ENCODE measurements around the gene FAAP24.
"Not testable (repeated sequence)": the region's sequence is repeated elsewhere in the genome, so short reads cannot be mapped to it uniquely, and the experiment has no call there.

FAAP24 gene

DNA sequence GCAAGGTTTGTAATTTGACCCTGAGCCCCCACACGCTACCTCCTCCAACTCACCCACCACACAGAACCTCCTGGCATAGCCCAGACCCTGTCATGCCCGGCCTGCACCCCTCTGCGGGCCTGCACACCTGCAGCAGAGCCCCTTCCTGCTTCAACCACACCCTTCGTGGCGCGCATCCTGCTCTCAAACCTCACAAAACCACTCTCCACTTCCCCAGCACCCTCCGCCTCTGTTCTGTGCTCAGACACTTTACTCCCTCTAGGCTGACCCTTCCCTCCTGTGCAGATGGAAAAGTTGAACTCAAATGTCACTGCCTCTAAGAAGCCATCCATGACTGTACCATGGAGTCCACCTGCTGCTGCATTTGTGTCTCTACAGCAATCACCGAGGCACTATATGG is 28.5 kb downstream of the FAAP24 start:
- no peak for DNase-seq

GRCh38 chr19:33000910-33001309 is 28.9 kb downstream of the FAAP24 start:
- DNase-seq = no peak

DNA sequence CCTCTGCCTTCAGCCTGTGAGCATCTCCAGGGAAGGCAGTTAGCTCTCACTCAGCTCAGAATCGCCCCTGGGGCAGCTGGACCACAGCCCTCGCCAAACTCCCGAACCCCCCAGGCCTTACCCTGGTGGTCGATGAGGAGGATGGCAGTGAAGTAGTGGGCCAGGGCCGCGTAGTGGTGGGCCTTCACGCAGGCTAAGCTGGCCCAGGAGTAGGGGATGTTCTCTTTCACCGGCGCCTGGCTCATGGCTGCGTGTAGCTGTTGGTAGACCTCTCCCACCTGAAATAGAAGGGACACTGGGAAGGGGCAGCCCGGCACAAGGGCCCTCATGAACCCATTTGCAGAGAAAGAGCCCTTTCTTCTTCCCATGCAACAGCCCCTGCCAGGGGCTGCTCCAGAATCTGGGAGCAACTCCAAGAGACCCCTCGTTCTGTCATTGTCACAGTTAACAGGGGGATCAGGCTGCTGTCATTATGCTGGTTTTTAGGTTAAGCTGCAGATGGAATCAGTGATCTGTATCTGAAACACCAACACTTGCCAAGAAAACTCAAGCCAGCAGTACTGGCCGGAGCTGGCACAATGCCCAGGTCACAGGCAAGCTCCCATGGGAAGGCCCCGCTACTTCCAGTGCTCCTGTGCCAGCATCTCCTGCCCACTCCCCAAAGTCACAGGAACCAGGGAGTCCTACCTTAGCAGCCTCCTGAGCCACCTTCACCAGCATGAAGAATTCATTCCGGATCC is 30.3 kb downstream of the FAAP24 start:
- DNase-seq = not testable (repeated sequence)

DNA sequence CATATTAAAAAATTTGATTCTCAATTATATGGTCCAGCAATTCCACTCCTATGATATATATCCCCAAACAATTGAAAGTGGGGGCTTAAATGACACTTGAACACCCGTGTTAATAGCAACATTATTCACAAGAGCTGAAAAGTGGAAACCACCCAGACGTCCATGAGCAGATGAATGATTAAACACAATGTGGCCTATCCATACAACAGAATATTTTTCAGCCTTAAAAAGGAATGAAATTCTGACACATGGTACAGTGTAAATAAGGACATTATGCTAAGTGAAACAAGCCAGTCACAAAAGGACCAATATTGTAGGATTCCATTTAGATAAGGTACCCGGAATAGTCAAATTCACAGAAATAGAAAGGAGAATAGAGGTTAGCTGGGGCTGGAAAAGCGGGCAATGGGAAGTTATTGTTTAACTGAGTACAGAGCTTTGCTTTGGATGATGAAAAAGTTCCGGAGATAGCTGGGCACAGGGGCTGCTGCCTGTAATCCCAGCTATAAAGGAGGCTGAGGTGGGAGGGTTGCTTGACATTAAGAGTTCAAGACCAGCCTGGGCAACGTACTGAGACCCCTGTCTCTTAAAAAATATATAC is 31.5 kb downstream of the FAAP24 start:
- not testable (repeated sequence) for DNase-seq

GRCh38 chr19:33005440-33005839 is 33.4 kb downstream of the FAAP24 start:
- DNase-seq = no peak

DNA sequence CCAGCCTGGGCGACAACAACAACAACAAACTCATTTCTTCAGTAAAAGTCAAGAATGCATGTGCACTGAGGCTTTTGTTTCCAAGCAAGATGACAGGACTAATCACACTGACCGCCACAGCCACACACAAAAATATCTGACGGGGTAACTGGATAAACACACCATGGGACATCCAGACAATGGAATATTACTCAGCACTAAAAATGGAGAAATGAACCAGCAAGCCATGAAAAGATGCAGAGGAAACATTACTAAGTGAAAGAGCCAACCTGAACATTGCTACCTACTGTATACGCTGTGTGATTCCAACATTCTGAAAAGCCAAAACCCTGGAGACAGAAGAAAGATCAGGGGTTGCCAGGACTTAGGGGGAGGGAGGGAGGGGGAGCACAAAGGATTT is 36.7 kb downstream of the FAAP24 start:
- DNase-seq = no peak

GRCh38 chr19:33010891-33011290 is 38.8 kb downstream of the FAAP24 start:
- DNase-seq = not testable (repeated sequence)

DNA sequence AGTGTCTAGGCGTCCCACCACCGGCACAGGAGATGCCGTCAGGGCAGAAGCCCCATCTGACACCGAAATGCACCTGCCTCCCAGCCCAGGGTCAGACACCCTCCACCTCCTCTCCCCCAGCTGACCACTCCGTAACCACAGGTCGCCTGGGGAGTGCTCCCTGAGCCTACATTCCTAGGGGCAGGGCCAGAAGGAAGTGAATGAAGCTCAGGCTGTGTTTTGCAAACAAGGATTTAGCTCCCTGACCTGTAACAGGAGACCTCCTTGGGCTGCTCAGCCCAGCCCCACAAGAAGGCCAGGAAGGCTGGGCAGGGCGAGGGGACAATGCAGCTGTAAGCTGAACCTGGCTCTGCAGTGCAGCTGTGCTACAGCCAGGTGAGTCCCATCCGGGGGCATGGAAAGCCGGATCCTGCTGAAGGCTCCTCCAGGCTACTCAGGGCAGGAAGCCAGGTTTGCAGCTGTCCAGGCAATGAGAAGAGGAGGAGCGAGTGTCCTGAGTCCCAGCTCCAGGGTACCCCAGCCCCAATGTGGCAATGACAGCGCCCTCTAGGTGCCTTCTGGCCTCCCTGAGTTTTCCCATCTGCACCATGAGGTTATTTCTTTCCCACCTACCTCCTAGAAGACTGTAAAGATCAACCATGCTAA is 50.6 kb downstream of the FAAP24 start:
- DNase-seq = no peak

DNA sequence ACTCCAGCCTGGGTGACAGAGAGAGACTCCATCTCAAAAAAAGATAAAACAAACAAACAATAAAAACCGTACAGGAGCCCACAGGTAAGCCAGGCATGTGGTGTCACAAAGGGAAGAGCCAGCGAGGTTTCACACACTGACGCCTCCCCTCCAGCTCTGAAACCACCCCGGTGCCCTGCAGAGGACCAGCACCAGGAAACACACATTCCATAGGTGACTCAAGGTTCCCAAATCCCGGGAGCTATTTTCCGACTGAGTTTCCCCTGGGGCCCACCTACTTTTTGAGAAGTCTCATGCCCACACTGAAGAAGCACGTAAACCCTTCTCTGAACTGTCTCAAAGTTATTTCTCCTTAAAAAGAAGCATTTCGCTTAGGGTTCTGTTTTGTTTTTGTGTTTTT is 52.4 kb downstream of the FAAP24 start:
- DNase-seq = no peak

- DNase-seq = not testable (repeated sequence)
Observed at GRCh38 chr19:33025468-33026238, 53.6 kb downstream of the FAAP24 start.

GRCh38 chr19:33026602-33027001 is 54.6 kb downstream of the FAAP24 start:
- DNase-seq = not testable (repeated sequence)

Data from NCI-H1694 (cell line).